Measurements from ENCODE around the gene ARX. TPM values are rescaled to one million over a fixed set of nuclear protein-coding genes. Genes with fewer than 3 reads are reported as not detected.

Gene ARX
- total RNA-seq, 1 donor from 2014 or later = not detected

GRCh38 chrX:25001808-25002660 lies 13.7 kb downstream of the ARX start:
- no peak for DNase-seq (ENCODE audit: low spot score)

GRCh38 chrX:24999511-24999910 lies 16.3 kb downstream of the ARX start:
- DNase-seq (ENCODE audit: low spot score) = no peak

GRCh38 chrX:24996096-24996709 lies 19.6 kb downstream of the ARX start:
- DNase-seq (ENCODE audit: low spot score) = no peak

GRCh38 chrX:24993879-24994278 lies 21.9 kb downstream of the ARX start:
- no peak for DNase-seq (ENCODE audit: low spot score)

GRCh38 chrX:24990535-24990934 lies 25.2 kb downstream of the ARX start:
- DNase-seq (ENCODE audit: low spot score) = no peak

GRCh38 chrX:24988314-24988713 lies 27.5 kb downstream of the ARX start:
- no peak for DNase-seq (ENCODE audit: low spot score)

- DNase-seq (ENCODE audit: low spot score) = no peak
Measured at GRCh38 chrX:24987731-24988130, 28.0 kb downstream of the ARX start.

- DNase-seq (ENCODE audit: low spot score) = no peak
Measured at GRCh38 chrX:24985120-24985519, 30.6 kb downstream of the ARX start.

- DNase-seq (ENCODE audit: low spot score) = no peak
Measured at GRCh38 chrX:24983931-24984330, 31.8 kb downstream of the ARX start.

GRCh38 chrX:24982306-24982965 lies 33.3 kb downstream of the ARX start:
- no peak for DNase-seq (ENCODE audit: low spot score)

GRCh38 chrX:24981030-24981429 lies 34.7 kb downstream of the ARX start:
- DNase-seq (ENCODE audit: low spot score) = no peak

- DNase-seq (ENCODE audit: low spot score) = no peak
Measured at GRCh38 chrX:24979081-24979480, 36.7 kb downstream of the ARX start.

- DNase-seq (ENCODE audit: low spot score) = no peak
Measured at GRCh38 chrX:24969812-24970211, 46.0 kb downstream of the ARX start.

GRCh38 chrX:24965372-24965771 lies 50.4 kb downstream of the ARX start:
- no peak for DNase-seq (ENCODE audit: low spot score)

GRCh38 chrX:24963823-24964222 lies 51.9 kb downstream of the ARX start:
- DNase-seq (ENCODE audit: low spot score) = no peak

GRCh38 chrX:24961809-24962208 lies 54.0 kb downstream of the ARX start:
- no peak for DNase-seq (ENCODE audit: low spot score)

- no peak for DNase-seq (ENCODE audit: low spot score)
Measured at GRCh38 chrX:24956828-24957227, 58.9 kb downstream of the ARX start.

GRCh38 chrX:24955372-24955930 lies 60.3 kb downstream of the ARX start:
- no peak for DNase-seq (ENCODE audit: low spot score)

- DNase-seq (ENCODE audit: low spot score) = no peak
Measured at GRCh38 chrX:24954732-24955131, 61.0 kb downstream of the ARX start.

All from mesenteric fat pad (tissue), 1 donor.